WTC11 (cell line): Measurements from ENCODE around the gene ARMC9. TPM values are rescaled to one million over a fixed set of nuclear protein-coding genes. Genes with fewer than 3 reads are reported as not detected.

Experiments
- ATAC-seq: fragments of 200-7000 bp; cut with Tn5 transposase; 2 replicates; pipeline ENCODE4 v1.10.0; 2021; ENCODE audit warnings: mild to moderate bottlenecking, moderate library complexity
- CTCF ChIA-PET: fragments of 300-600 bp; sonication (Branson Sonifier 250); formaldehyde crosslinking; loops from one replicate; lab custom pipeline; 2021; ENCODE audit warnings: antibody characterized with exemption; lab: Charles Lee
- POLR2A ChIA-PET: fragments of 350-600 bp; sonication (Branson Sonifier 250); formaldehyde crosslinking; loops from one replicate; lab custom pipeline; 2021; ENCODE audit warnings: antibody characterized with exemption; lab: Charles Lee
- DNase-seq: peaks from one replicate; pipeline ENCODE4 v3.0.0; 2021; ENCODE audit warnings: low spot score
- H3K27ac Mint-ChIP-seq: 2 replicates; pipeline ENCODE4 v1.8.0; 2021; ENCODE audit warnings: mixed read lengths
- H3K27me3 Mint-ChIP-seq: 2 replicates; pipeline ENCODE4 v1.8.0; 2021; ENCODE audit warnings: low read depth, mild to moderate bottlenecking, moderate library complexity, mixed read lengths
- H3K36me3 Mint-ChIP-seq: 2 replicates; pipeline ENCODE4 v1.8.0; 2021; ENCODE audit warnings: mixed read lengths
- H3K4me1 Mint-ChIP-seq: 2 replicates; pipeline ENCODE4 v1.8.0; 2022; ENCODE audit warnings: mixed read lengths
- H3K4me3 Mint-ChIP-seq: 2 replicates; pipeline ENCODE4 v1.8.0; 2021; ENCODE audit warnings: mild to moderate bottlenecking, moderate library complexity, mixed read lengths
- H3K9me3 Mint-ChIP-seq: 2 replicates; pipeline ENCODE4 v1.8.0; 2021; ENCODE audit warnings: mixed read lengths
- ATF1 ChIP-seq: sonication (generic); formaldehyde crosslinking; IDR thresholded peaks from 2 replicates; pipeline ENCODE4 v1.8.1; 2023; ENCODE audit warnings: mild to moderate bottlenecking, moderate library complexity, missing genetic modification reagents
- CREB1 ChIP-seq: sonication (generic); formaldehyde crosslinking; IDR thresholded peaks from 2 replicates; pipeline ENCODE4 v1.8.0; 2023; ENCODE audit warnings: mild to moderate bottlenecking, missing genetic modification reagents
- CREM ChIP-seq: sonication (generic); formaldehyde crosslinking; IDR thresholded peaks from 2 replicates; pipeline ENCODE4 v1.8.1; 2022; ENCODE audit warnings: mild to moderate bottlenecking, missing genetic modification reagents, moderate library complexity
- ELF4 ChIP-seq: sonication (generic); formaldehyde crosslinking; IDR thresholded peaks from 2 replicates; pipeline ENCODE4 v1.8.1; 2022; ENCODE audit warnings: low read depth, mild to moderate bottlenecking, moderate library complexity, missing genetic modification reagents
- EMX1 ChIP-seq: fragments of 250-450 bp; sonication (Bioruptor Pico); IDR thresholded peaks from 2 replicates; pipeline ENCODE4 v1.8.0; 2021; ENCODE audit warnings: mild to moderate bottlenecking
- FOXJ3 ChIP-seq: sonication (generic); formaldehyde crosslinking; IDR thresholded peaks from 2 replicates; pipeline ENCODE4 v1.9.0; 2021; ENCODE audit warnings: missing genetic modification reagents, mild to moderate bottlenecking, borderline replicate concordance
- GABPB1 ChIP-seq: sonication (generic); formaldehyde crosslinking; IDR thresholded peaks from 2 replicates; pipeline ENCODE4 v1.8.1; 2023; ENCODE audit warnings: mild to moderate bottlenecking, missing genetic modification reagents
- GRHL2 ChIP-seq: fragments of 250-450 bp; sonication (Bioruptor Pico); IDR thresholded peaks from 2 replicates; pipeline ENCODE4 v1.8.0; 2022; ENCODE audit warnings: mild to moderate bottlenecking, moderate library complexity; ENCODE audit not compliant: insufficient replicate concordance, severe bottlenecking
- GTF2I ChIP-seq: fragments of 250-450 bp; sonication (Bioruptor Pico); conservative IDR thresholded peaks from 2 replicates; pipeline ENCODE4 v1.4.0; 2021; ENCODE audit warnings: mild to moderate bottlenecking
- RELA ChIP-seq: sonication (generic); formaldehyde crosslinking; IDR thresholded peaks from 2 replicates; pipeline ENCODE4 v1.8.1; 2022; ENCODE audit warnings: missing genetic modification reagents, mild to moderate bottlenecking, borderline replicate concordance
- SOX15 ChIP-seq: fragments of 250-450 bp; sonication (Bioruptor Pico); IDR thresholded peaks from 2 replicates; pipeline ENCODE4 v1.9.0; 2021; ENCODE audit warnings: mild to moderate bottlenecking
- SP1 ChIP-seq: sonication (generic); formaldehyde crosslinking; conservative IDR thresholded peaks from 2 replicates; pipeline ENCODE4 v1.8.1; 2022; ENCODE audit warnings: missing genetic modification reagents
- TEAD4 ChIP-seq: sonication (generic); formaldehyde crosslinking; IDR thresholded peaks from 2 replicates; pipeline ENCODE4 v1.8.0; 2022; ENCODE audit warnings: mild to moderate bottlenecking, missing genetic modification reagents
- TP53 ChIP-seq: sonication (generic); formaldehyde crosslinking; IDR thresholded peaks from 2 replicates; pipeline ENCODE4 v1.8.1; 2023; ENCODE audit warnings: mild to moderate bottlenecking, missing genetic modification reagents
- ZNF121 ChIP-seq: sonication (generic); formaldehyde crosslinking; IDR thresholded peaks from 2 replicates; pipeline ENCODE4 v1.8.0; 2023; ENCODE audit warnings: missing genetic modification reagents
- total RNA-seq: library from RNA; stranded (reverse); gene quantifications from 3 replicates; pipeline ENCODE4 v1.2.3, GENCODE V29; 2021
- TF ChIP-seq, protein P1 (sequence below): fragments of 250-450 bp; sonication (Bioruptor Pico); IDR thresholded peaks from 2 replicates; pipeline ENCODE4 v1.9.0; 2021; ENCODE audit warnings: mild to moderate bottlenecking
- TF ChIP-seq, protein P2 (sequence below): sonication (generic); formaldehyde crosslinking; IDR thresholded peaks from 2 replicates; pipeline ENCODE4 v1.8.0; 2022; ENCODE audit warnings: mild to moderate bottlenecking, missing genetic modification reagents
- TF ChIP-seq, protein P3 (sequence below): fragments of 250-450 bp; sonication (Bioruptor Pico); conservative IDR thresholded peaks from 2 replicates; pipeline ENCODE4 v1.9.0; 2021; ENCODE audit warnings: mild to moderate bottlenecking
- TF ChIP-seq, protein P4 (sequence below): sonication (generic); formaldehyde crosslinking; IDR thresholded peaks from 2 replicates; pipeline ENCODE4 v1.8.1; 2023; ENCODE audit warnings: mild to moderate bottlenecking, missing genetic modification reagents, moderate library complexity
- TF ChIP-seq, protein P5 (sequence below): sonication (generic); formaldehyde crosslinking; IDR thresholded peaks from 2 replicates; pipeline ENCODE4 v1.8.0; 2022; ENCODE audit warnings: missing genetic modification reagents
- TF ChIP-seq, protein P6 (sequence below): sonication (generic); formaldehyde crosslinking; IDR thresholded peaks from 2 replicates; pipeline ENCODE4 v1.8.1; 2023; ENCODE audit warnings: mild to moderate bottlenecking, missing genetic modification reagents
- TF ChIP-seq, protein P7 (sequence below): sonication (generic); formaldehyde crosslinking; IDR thresholded peaks from 2 replicates; pipeline ENCODE4 v1.8.1; 2022; ENCODE audit warnings: mild to moderate bottlenecking, moderate library complexity, missing genetic modification reagents

The ARMC9 gene
- total RNA-seq, 1 experiment from 2014 or later, result 34.9 TPM

DNA sequence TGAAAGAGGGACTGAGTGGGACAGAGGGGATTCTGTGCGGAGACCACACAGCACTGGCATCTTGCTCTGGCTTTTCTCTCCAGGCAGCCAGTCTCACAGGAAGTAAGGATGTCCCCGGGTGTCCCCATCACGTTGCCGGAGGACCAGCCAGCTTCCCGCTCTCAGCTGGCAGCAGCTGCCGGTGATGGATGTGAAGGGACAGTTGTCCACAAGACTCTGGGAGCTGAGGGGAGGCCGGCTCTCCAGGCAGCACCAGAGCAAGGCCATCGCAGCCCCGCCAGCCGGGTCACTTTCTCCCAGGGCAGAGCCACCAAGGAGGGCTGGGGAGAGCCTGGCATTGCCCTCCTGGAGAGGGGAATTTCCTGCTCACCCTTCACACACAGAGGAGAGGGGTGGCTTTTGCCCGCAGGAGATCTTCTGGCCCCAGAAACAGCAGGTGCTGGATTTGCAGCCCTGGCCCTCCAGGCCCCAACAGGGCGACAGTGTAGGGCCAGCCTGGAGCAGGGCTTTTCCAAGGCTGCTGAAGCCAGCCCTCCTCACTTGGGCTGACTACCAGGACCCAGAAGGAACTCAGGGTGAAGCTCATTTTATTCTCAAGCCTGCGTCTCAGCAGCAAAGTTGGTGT lies 173.1 kb downstream of the ARMC9 start:
- peak; percentile 47; the same call in 1 of the 2 replicates for TF ChIP-seq RELA (CRISPR knock-in tag)
- TF ChIP-seq, protein P1, sequence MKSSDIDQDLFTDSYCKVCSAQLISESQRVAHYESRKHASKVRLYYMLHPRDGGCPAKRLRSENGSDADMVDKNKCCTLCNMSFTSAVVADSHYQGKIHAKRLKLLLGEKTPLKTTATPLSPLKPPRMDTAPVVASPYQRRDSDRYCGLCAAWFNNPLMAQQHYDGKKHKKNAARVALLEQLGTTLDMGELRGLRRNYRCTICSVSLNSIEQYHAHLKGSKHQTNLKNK (CRISPR knock-in tag), result no peak
- TF ChIP-seq, protein P2, sequence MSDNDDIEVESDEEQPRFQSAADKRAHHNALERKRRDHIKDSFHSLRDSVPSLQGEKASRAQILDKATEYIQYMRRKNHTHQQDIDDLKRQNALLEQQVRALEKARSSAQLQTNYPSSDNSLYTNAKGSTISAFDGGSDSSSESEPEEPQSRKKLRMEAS (CRISPR knock-in tag), result 0 out of 2 replicates have a peak, but pooled peaks have one; percentile 10
- no peak for TF ChIP-seq GABPB1 (CRISPR knock-in tag)
- no peak for TF ChIP-seq TEAD4 (CRISPR knock-in tag)
- TF ChIP-seq, protein P3, sequence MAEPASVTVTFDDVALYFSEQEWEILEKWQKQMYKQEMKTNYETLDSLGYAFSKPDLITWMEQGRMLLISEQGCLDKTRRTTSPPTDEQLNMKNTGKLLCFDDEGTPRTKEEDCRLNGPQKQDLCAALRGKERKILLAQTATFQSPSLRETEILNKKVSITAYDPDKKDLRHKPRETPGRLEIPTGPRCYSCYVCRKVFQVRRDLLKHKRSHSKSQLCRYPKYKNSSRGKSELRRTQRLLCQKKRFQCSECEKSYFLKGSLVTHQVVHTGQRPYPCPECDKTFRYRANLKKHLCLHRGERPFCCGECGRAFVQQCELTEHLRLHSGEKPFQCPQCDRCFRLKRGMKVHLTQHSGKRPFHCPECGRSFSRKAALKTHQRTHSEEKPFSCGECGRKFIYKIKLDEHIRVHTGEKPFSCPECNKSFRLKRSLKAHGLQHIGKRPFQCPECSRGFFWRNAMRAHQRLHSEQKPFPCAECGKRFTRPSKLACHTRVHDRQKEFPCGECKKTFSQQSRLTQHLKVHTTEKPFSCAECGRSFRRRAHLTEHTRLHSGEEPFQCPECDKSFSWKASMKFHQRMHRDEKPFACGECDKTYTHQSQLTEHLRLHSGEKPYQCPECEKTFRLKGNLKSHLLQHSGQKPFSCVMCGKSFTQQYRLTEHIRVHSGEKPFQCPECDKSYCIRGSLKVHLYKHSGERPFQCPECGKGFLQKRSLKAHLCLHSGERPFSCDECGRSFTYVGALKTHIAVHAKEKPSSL (CRISPR knock-in tag), result no peak
- no peak for TF ChIP-seq GRHL2
- TF ChIP-seq GTF2I (CRISPR knock-in tag), result no peak
- TF ChIP-seq CREM (CRISPR knock-in tag), result no peak
- Mint-ChIP-seq H3K36me3 (peaks cover 7% of the 10 kb centered on the region), H3K4me3 (no peak overlapping the region), H3K4me1 (peaks cover 76% of the 10 kb centered on the region), H3K27me3 (no peaks in the 10 kb centered on the region), H3K27ac (peak overlapping the region; percentile 94), H3K9me3 (no peaks in the 10 kb centered on the region)
- no peak for DNase-seq
- no peak for ATAC-seq
- ChIA-PET POLR2A (interaction anchor here (0.6 to 1.5 kb wide), 5 partner anchors 10 to 345 kb away, joined by 3 to 7 read pairs (median 3); partner anchors contain the start of gene NCL), CTCF (interaction anchor here (1.0 to 3.7 kb wide), 15 partner anchors 10 to 170 kb away, joined by 3 to 28 read pairs (median 5); partner anchors contain the start of gene B3GNT7)

DNA sequence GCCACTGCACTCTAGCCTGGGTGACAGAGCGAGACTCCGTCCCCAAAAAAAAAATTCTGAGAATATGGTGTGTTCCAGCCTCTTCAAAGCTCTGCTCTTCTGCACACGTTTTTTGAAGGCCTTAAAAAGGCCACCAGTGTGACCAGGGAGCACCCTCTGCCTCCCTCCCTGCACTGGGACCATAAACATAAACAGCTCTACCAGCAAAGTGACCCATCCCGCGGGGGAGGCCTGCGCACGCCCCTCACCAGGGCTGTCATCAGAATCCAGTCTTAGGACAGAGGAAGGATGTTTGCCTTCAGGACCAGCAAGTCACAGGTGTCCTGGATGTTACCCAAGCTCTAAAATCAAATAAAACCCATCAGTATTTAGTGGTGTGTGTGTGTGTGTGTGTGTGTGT lies 173.9 kb downstream of the ARMC9 start:
- H3K27me3 Mint-ChIP-seq, result no peaks in the 10 kb centered on the region
- peaks cover 82% of the 10 kb centered on the region for H3K4me1 Mint-ChIP-seq
- CTCF ChIA-PET, result interaction anchor here (1.1 to 3.7 kb wide), 4 partner anchors 22 to 79 kb away, joined by 4 to 28 read pairs (median 4); partner anchors contain the start of gene B3GNT7

More for the DNA sequence above, 173.9 kb downstream of the ARMC9 start:
- H3K9me3 Mint-ChIP-seq, result no peaks in the 10 kb centered on the region
- H3K36me3 Mint-ChIP-seq, result peaks cover 7% of the 10 kb centered on the region
- H3K4me3 Mint-ChIP-seq, result no peak overlapping the region
- no peak for ATAC-seq
- TF ChIP-seq GTF2I (CRISPR knock-in tag) (no peak), SP1 (no peak), ZNF121 (CRISPR knock-in tag) (no peak), TEAD4 (CRISPR knock-in tag) (no peak), FOXJ3 (CRISPR knock-in tag) (no peak), TP53 (no peak), ATF1 (no peak), CREB1 (no peak), GABPB1 (CRISPR knock-in tag) (no peak), EMX1 (CRISPR knock-in tag) (no peak), SOX15 (CRISPR knock-in tag) (no peak), ELF4 (CRISPR knock-in tag) (no peak)
- TF ChIP-seq, protein P4, sequence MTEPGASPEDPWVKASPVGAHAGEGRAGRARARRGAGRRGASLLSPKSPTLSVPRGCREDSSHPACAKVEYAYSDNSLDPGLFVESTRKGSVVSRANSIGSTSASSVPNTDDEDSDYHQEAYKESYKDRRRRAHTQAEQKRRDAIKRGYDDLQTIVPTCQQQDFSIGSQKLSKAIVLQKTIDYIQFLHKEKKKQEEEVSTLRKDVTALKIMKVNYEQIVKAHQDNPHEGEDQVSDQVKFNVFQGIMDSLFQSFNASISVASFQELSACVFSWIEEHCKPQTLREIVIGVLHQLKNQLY (CRISPR knock-in tag), result no peak
- TF ChIP-seq, protein P5, sequence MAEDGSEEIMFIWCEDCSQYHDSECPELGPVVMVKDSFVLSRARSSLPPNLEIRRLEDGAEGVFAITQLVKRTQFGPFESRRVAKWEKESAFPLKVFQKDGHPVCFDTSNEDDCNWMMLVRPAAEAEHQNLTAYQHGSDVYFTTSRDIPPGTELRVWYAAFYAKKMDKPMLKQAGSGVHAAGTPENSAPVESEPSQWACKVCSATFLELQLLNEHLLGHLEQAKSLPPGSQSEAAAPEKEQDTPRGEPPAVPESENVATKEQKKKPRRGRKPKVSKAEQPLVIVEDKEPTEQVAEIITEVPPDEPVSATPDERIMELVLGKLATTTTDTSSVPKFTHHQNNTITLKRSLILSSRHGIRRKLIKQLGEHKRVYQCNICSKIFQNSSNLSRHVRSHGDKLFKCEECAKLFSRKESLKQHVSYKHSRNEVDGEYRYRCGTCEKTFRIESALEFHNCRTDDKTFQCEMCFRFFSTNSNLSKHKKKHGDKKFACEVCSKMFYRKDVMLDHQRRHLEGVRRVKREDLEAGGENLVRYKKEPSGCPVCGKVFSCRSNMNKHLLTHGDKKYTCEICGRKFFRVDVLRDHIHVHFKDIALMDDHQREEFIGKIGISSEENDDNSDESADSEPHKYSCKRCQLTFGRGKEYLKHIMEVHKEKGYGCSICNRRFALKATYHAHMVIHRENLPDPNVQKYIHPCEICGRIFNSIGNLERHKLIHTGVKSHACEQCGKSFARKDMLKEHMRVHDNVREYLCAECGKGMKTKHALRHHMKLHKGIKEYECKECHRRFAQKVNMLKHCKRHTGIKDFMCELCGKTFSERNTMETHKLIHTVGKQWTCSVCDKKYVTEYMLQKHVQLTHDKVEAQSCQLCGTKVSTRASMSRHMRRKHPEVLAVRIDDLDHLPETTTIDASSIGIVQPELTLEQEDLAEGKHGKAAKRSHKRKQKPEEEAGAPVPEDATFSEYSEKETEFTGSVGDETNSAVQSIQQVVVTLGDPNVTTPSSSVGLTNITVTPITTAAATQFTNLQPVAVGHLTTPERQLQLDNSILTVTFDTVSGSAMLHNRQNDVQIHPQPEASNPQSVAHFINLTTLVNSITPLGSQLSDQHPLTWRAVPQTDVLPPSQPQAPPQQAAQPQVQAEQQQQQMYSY (CRISPR knock-in tag), result no peak
- TF ChIP-seq, protein P6, sequence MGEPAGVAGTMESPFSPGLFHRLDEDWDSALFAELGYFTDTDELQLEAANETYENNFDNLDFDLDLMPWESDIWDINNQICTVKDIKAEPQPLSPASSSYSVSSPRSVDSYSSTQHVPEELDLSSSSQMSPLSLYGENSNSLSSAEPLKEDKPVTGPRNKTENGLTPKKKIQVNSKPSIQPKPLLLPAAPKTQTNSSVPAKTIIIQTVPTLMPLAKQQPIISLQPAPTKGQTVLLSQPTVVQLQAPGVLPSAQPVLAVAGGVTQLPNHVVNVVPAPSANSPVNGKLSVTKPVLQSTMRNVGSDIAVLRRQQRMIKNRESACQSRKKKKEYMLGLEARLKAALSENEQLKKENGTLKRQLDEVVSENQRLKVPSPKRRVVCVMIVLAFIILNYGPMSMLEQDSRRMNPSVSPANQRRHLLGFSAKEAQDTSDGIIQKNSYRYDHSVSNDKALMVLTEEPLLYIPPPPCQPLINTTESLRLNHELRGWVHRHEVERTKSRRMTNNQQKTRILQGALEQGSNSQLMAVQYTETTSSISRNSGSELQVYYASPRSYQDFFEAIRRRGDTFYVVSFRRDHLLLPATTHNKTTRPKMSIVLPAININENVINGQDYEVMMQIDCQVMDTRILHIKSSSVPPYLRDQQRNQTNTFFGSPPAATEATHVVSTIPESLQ (CRISPR knock-in tag), result no peak
- TF ChIP-seq, protein P7, sequence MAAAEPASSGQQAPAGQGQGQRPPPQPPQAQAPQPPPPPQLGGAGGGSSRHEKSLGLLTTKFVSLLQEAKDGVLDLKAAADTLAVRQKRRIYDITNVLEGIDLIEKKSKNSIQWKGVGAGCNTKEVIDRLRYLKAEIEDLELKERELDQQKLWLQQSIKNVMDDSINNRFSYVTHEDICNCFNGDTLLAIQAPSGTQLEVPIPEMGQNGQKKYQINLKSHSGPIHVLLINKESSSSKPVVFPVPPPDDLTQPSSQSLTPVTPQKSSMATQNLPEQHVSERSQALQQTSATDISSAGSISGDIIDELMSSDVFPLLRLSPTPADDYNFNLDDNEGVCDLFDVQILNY (CRISPR knock-in tag), result no peak
- POLR2A ChIA-PET, result interaction anchor here (0.5 kb wide), 1 partner anchor 48 kb away, joined by 4 read pairs; no protein-coding TSS in a partner anchor
- peak overlapping the region; percentile 80 for H3K27ac Mint-ChIP-seq
- DNase-seq, result no peak
